Fibroblast of the aortic adventitia (primary cell): ENCODE data around the gene ANO5. TPM values are rescaled to one million over a fixed set of nuclear protein-coding genes. Genes with fewer than 3 reads are reported as not detected.

ENCODE experiments used
- DNase-seq: peaks from one replicate; pipeline ENCODE4 v3.0.0-alpha.2; 2010; ENCODE audit warnings: low read depth
- H3K4me3 ChIP-seq: 2 replicates; pipeline ENCODE4 v1.5.1; 2011; ENCODE audit warnings: low read depth, mild to moderate bottlenecking, control low read depth, low read length, moderate library complexity
- total RNA-seq: library from RNA; depleted of rRNA; stranded (reverse); fragments of >200 nt; gene quantifications from 2 replicates; pipeline ENCODE4 v1.2.3, GENCODE V29; 2012; ENCODE audit warnings: low replicate concordance
- TF ChIP-seq, protein P1 (sequence below): IDR thresholded peaks from 2 replicates; pipeline ENCODE4 v1.5.1; 2011; ENCODE audit warnings: mild to moderate bottlenecking, low read length, control low read depth, inconsistent platforms; ENCODE audit not compliant: insufficient read depth

The ANO5 gene
- total RNA-seq, 1 donor = not detected

DNA sequence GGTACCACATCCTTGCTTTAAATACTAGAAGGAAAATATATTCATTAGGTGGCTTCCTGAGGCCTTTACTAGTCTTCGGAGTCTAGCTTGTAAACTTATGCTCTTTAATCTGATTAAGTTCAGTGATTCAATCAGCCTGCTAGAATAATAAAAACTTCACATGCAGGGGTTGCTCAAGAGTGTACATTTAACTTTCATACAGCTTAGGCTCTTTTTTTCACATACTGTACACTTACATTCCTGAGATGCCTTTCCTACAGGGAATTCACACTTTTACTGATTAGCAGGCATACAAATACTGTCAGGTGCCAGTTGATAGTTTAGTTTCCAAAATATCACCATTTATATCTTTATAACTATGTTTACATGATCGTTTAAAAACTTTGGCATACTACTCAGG, 3.2 kb upstream of the ANO5 start:
- TF ChIP-seq, protein P1, sequence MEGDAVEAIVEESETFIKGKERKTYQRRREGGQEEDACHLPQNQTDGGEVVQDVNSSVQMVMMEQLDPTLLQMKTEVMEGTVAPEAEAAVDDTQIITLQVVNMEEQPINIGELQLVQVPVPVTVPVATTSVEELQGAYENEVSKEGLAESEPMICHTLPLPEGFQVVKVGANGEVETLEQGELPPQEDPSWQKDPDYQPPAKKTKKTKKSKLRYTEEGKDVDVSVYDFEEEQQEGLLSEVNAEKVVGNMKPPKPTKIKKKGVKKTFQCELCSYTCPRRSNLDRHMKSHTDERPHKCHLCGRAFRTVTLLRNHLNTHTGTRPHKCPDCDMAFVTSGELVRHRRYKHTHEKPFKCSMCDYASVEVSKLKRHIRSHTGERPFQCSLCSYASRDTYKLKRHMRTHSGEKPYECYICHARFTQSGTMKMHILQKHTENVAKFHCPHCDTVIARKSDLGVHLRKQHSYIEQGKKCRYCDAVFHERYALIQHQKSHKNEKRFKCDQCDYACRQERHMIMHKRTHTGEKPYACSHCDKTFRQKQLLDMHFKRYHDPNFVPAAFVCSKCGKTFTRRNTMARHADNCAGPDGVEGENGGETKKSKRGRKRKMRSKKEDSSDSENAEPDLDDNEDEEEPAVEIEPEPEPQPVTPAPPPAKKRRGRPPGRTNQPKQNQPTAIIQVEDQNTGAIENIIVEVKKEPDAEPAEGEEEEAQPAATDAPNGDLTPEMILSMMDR = no peak
- no peak for DNase-seq
- H3K4me3 ChIP-seq = no peak overlapping the region

DNA sequence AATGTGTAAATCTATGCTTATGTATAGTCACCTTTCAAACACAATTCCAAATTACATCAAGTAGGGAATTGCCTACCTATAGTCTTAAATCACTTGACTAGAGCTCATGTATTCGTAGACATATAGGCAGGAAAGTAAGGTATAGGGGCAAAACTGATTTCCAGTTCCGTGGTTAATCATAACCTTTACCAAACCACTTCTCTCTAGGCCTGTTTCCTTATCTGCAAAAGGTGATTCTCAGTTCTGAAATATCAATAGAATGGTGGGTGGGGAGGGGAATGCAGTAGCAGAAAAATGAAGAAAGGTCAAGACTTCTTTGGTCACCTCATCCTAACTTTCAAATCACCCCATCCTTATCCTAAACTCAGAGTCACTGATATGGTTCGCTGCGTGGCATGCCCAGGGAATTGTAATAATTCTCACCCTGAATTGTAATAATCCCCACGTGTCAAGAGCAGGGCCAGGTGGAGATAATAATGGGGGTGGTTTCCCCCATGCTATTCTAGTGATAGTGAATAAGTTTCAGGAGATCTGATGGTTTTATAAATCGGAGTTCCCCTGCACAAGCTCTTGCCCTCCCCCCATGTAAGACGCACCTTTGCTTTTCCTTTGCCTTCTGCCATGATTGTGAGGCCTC, 1.9 kb upstream of the ANO5 start:
- TF ChIP-seq, protein P1 = no peak
- DNase-seq = no peak
- no peak overlapping the region for H3K4me3 ChIP-seq

DNA sequence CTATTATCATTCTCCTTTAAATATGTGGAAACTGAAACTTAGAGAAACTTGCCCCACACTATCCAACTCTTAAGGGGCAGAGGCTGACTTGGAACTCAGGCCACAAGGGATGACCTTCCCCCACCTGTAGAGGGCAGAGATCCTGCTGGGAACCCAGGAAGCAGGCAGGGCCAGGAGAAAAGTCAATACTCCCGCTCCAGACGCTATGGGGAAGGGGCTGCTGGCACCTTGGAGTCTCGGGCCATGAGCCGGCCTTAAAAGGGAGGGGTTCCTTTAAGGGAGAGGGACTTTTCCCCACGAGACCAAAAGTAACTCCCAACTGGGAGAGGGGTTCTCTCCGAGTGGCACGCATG, 620 bp upstream of the ANO5 start:
- DNase-seq = no peak
- H3K4me3 ChIP-seq = no peak overlapping the region
- TF ChIP-seq, protein P1 = no peak

DNA sequence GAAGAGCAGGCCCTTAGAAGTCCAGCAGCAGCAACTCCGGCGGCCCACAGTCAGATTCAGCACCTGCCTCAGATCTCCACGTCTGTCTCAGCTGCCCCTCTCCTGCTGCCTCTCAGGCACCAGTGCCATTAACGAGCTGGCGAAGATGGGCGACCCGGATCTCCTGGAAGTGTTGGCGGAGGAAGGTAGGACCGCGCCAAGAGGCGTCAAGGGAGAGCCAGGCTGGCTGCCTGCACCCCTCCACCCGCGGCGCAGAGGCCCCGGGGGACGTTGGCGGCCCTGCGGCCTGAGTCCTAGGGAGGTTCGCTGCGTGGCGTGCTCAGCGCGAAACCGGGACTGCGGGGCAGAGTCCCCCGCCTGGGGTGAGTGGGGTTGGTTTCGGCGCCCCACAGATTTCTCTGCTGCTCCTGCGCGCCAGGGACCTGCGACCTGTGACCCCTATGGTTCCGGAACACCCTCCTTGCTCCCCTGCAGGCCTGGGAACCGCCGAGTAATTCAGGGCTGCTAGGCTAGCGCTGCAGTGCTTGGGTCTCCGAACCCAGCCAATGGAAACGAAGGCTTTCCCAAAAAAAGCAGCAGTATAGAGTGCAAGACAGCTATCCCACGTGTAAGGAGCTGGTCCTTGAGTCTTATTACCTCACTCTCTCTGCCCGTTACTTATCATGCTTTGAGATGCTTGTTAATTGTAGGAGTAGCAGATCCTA, 615 bp downstream of the ANO5 start:
- DNase-seq = no peak
- H3K4me3 ChIP-seq = no peak overlapping the region
- TF ChIP-seq, protein P1 = no peak

DNA sequence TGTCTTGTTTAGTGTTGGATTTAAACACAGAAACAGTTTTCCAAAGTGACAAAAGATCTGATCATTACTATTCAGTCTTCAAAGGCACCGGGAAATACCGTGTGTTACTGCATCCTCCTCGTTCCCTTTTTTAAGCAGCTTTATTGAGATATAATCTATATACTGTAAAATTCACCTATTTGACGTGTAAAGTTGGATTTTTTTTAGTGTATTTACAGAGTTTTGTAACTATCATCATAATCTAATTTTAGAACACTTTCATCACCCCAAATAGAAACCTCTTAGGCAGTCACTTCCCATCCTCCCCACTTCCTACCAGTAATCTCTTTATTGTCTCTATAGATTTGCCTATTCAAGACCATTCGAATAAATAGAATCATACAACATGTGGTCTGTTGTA, 1.4 kb downstream of the ANO5 start:
- H3K4me3 ChIP-seq = no peak overlapping the region
- DNase-seq = no peak
- TF ChIP-seq, protein P1 = no peak

DNA sequence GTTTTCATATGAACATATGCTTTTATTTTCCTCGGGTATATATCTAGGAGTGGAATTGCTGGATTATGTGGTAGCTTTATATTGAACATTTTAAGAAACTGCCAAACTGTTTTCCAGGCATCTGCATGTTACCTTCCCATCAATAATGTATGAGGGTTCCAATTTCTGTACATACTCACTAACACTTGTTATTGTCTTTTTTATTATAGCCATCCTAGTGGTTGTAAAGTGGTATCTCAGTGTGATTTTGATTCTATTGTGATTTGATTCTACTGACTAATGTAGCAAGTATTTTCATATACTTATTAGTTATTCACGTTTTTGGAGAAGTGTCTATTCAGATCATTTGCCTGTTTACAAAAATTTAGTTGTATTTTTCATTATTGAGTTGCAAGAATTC, 2.0 kb downstream of the ANO5 start:
- TF ChIP-seq, protein P1 = no peak
- no peak overlapping the region for H3K4me3 ChIP-seq
- no peak for DNase-seq
